ENCODE measurements around the gene ST7. TPM values are rescaled to one million over a fixed set of nuclear protein-coding genes. Genes with fewer than 3 reads are reported as not detected.
A peak's percentile ranks its signal among the peaks of the same experiment; 100 is the strongest.

ST7 gene
- total and polyA plus RNA-seq, 2 of the 8 experiments (the other 6 are each of a cell fraction or from before 2014, with no cell fraction given), result 16.3 to 18.0 TPM

GRCh38 chr7:117138981-117139380 lies 185.7 kb downstream of the ST7 start (continued):
- TF ChIP-seq CHD7 (IDR thresholded peaks at IDR 0.05; ENCODE audit: insufficient replicate concordance, low read length) (peak; percentile 93), KDM1A (IDR thresholded peaks at IDR 0.05; ENCODE audit: borderline replicate concordance, low read length) (no peak), POLR2AphosphoS5 (IDR thresholded peaks at IDR 0.05; ENCODE audit: low read depth, low read length) (no peak), FOSL1 (IDR thresholded peaks at IDR 0.05; ENCODE audit: insufficient read depth, low read depth, low read length) (no peak), POLR2A (IDR thresholded peaks at IDR 0.05; ENCODE audit: control extremely low read depth in 1 of 2, low read depth in 2 of 2, low read length in 2 of 2) (no peak), JUN (IDR thresholded peaks at IDR 0.05; ENCODE audit: low read depth, low read length) (no peak)

All from H1 (cell line).